Fibroblast of pulmonary artery (primary cell): ENCODE measurements around the gene MLST8.

ENCODE experiments used
- DNase-seq: peaks from one replicate; pipeline ENCODE4 v3.0.0-alpha.2; 2010; ENCODE audit warnings: low read depth
- H3K4me3 ChIP-seq: replicated peaks from 2 replicates; pipeline ENCODE4 v1.5.1; 2011; ENCODE audit warnings: low read depth, mild to moderate bottlenecking, control low read depth, low read length, moderate library complexity
- TF ChIP-seq, protein P1 (sequence below): IDR thresholded peaks from 2 replicates; pipeline ENCODE4 v1.5.1; 2011; ENCODE audit warnings: mild to moderate bottlenecking, control low read depth, low read length, inconsistent platforms; ENCODE audit errors: missing control alignments

The MLST8 gene

DNA sequence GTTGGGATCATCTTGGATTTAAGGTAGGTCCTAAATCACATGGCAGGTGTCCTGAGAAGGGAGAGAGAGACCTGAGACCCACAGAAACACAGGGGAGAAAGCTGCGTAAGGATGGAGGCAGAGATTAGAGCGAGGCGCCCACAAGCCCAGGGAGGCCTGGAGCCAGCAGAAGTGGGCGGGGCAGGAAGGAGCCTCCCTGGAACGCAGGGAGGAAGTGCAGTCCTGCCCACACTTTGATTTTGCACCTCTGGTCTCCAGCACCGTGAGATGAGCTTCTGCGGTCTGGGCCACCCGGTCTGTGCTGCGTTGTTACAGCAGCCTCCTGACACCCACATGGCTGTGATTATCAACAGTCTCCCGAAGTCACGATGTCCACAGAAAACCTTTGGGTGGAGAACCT is 37.3 kb downstream of the MLST8 start:
- no peak for DNase-seq
- H3K4me3 ChIP-seq: no peak overlapping the region
- TF ChIP-seq, protein P1, sequence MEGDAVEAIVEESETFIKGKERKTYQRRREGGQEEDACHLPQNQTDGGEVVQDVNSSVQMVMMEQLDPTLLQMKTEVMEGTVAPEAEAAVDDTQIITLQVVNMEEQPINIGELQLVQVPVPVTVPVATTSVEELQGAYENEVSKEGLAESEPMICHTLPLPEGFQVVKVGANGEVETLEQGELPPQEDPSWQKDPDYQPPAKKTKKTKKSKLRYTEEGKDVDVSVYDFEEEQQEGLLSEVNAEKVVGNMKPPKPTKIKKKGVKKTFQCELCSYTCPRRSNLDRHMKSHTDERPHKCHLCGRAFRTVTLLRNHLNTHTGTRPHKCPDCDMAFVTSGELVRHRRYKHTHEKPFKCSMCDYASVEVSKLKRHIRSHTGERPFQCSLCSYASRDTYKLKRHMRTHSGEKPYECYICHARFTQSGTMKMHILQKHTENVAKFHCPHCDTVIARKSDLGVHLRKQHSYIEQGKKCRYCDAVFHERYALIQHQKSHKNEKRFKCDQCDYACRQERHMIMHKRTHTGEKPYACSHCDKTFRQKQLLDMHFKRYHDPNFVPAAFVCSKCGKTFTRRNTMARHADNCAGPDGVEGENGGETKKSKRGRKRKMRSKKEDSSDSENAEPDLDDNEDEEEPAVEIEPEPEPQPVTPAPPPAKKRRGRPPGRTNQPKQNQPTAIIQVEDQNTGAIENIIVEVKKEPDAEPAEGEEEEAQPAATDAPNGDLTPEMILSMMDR: no peak

DNA sequence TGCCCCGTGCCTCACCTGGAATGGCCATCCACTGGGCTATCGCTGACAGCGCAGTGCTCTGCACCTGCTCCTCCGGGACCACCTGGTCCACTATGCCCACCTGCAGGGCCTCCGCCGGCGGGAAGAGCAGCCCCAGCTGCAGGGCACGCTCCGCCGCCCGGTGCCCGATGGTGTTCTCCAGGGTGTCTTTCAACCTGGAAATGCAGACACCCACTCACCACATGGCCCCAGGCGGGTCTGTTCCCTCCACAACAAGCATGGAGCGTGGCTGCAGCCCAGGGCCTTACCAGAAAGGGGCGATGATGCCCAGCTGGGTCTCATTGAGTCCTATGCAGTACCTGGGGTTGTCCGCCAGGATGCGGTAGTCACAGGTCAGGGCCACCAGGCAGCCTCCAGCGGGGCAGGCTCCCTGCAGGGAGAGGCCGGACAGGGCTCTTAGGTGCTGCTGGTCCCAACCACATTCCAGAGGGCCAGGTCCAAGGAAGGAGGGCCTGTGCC is 37.8 kb downstream of the MLST8 start:
- TF ChIP-seq, protein P1: no peak
- no peak overlapping the region for H3K4me3 ChIP-seq
- no peak for DNase-seq

DNA sequence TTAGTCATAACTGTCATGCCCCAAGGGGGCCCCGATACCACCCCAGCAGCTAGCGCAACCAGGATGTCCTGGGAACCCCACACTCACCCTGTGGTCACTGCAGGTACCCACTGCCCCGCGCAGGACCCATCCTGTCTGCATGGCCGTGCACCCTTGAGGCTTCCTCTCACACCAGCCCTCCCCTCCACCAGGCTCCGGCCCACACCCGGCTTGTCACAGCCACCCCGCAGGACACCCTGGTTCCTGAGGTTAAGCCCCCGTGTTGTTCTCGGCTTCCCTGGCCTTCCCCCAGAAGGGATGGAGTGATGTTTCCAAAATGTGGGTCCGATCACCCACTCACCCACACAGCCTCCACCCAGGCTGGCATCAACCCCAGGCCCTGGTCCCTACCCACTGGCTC is 38.5 kb downstream of the MLST8 start:
- no peak for DNase-seq
- TF ChIP-seq, protein P1: no peak
- no peak overlapping the region for H3K4me3 ChIP-seq

DNA sequence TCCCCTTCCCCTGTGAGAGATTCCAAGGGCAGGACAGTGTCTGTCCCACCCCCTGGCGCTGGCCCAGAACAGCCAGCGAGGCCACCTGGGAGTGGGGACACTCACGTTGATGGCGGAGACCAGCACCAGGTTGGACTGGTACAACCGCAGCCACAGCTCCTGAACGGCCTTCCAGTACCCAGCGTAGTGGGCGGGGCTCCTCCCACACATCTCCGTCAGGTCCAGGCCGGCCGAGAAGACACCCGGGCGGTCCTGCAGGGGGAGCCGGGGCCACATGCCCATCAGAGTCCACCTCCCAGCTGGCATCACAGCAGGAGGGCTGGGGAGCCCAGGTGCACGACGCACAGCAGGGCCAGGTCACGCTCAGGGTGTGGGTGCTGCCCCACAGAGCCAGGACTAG is 39.0 kb downstream of the MLST8 start:
- no peak overlapping the region for H3K4me3 ChIP-seq
- DNase-seq: no peak
- TF ChIP-seq, protein P1: no peak

DNA sequence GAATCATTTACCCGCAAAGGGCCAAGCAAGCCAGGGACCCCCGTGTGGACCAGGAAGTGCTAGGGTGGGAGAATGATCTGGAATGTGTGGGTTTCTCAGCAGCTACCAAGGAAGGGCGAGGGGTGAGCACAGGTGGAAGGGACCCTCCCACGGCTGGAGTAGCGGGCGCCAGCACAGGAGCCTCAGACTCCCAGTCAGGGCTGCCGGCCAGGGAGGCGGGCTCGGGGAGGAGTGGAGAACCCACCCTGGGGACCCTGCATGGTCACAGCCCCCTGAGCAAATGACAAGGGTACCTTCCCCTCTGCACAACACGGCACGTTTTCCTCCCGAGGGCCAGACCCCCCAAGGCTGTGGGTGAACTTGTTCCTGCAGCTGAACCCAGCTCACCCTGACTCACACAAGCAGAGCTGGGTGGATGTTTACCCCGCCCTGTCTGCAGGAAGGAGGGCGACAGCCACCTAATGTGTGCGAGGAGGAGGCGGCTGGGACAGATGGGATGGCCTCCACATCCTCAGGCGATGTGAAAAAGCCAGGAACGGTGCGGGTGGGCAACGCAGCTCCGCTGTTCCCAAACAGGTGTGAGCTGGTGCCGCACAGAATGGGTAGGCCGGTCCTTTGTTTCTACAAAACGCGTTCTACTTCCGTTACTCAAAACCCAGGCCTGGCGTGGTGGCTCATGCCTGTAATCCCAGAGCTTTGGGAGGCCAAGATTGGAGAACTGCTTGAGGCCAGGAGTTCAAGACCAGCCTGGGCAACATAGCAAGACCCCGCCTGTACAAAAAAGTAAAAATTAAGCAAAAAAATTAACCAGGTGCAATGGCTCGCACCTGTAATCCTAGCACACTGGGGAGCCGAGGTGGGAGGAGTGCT is 39.9 kb downstream of the MLST8 start:
- H3K4me3 ChIP-seq: no peak overlapping the region
- no peak for DNase-seq
- TF ChIP-seq, protein P1: no peak

DNA sequence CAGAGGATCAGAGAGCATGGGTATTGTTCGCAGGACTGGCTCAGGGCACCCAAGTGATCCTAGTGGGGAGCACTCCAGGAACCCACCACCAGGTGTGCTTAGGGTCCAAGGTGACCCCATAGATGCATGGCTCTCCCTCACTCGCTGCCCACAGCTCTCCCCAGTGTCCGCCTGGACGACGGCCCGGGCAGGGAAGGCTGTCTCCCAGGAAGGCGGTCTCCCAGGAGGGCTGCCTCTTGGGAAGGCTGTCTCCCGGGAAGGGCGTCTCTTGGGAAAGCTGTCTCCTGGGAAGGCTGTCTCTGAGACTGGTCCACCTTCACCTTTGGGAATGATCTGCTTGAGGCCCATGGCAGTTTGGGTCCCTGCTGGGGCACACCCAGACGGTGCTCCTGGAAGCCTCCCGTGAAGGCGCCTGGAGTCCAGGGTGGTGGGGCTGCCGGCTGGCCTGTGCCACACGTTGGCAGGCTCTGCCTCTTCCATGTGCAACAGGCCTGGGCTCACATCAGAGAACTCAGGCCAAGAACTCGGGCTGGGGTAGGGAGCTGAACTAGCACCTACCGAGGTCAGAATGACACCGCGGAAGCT is 41.1 kb downstream of the MLST8 start:
- no peak overlapping the region for H3K4me3 ChIP-seq
- TF ChIP-seq, protein P1: no peak
- DNase-seq: no peak
